Adrenal gland (tissue), 5 donors: ENCODE data around the gene CERS1.

Experiments used
- CTCF ChIP-seq, 6 experiments: fragments of 450-650 bp in 4 of 6; fragments of 200-600 bp in 2 of 6; sonication (generic) in 1 of 6; IDR thresholded peaks; 1 replicate in 5 of 6; 2 replicates in 1 of 6; pipeline versions ENCODE4 v1.5.1 to v1.8.0; 2016 to 2021; ENCODE audit warnings: antibody characterized with exemption in 6 of 6, mild to moderate bottlenecking in 2 of 6, moderate library complexity in 1 of 6
- POLR2A ChIP-seq, 2 donors: fragments of 450-650 bp; IDR thresholded peaks; one replicate each; pipeline ENCODE4 v1.6.1; 2017; ENCODE audit warnings: antibody characterized with exemption in 2 of 2, mild to moderate bottlenecking in 2 of 2, moderate library complexity in 1 of 2
- donor health status: DM: no; HTN: no; CAD: no.

- TF ChIP-seq CTCF (IDR thresholded peaks at IDR 0.05) (no peak), POLR2A (IDR thresholded peaks at IDR 0.05) (no peak)
Observed at GRCh38 chr19:18900700-18901481, 4.9 kb upstream of the CERS1 start.
